GM21367 (cell line): ENCODE results near the gene GJB5.

Experiments
- ATAC-seq: cut with Tn5 transposase; IDR thresholded peaks from one replicate; pipeline ENCODE4 v1.9.1; 2021; ENCODE audit not compliant: unreplicated experiment

Gene GJB5

GRCh38 chr1:34792868-34793727, 38.3 kb downstream of the GJB5 start, which contains the start of gene GJA4:
Gene GJA4, plus strand, starts transcription at chr1:34792999. Its CDS starts 1,215 bp downstream, at chr1:34794214.
- ATAC-seq = no peak

- ATAC-seq = no peak
Measured at GRCh38 chr1:34794001-34794789, 39.3 kb downstream of the GJB5 start.

- no peak for ATAC-seq
Measured at GRCh38 chr1:34794790-34795180, 39.9 kb downstream of the GJB5 start.

- ATAC-seq = no peak
Measured at GRCh38 chr1:34795916-34796315, 41.1 kb downstream of the GJB5 start.

GRCh38 chr1:34796990-34797389, 42.1 kb downstream of the GJB5 start:
- no peak for ATAC-seq

- ATAC-seq = no peak
Measured at GRCh38 chr1:34800214-34800613, 45.4 kb downstream of the GJB5 start.

- no peak for ATAC-seq
Measured at GRCh38 chr1:34803770-34804169, 48.9 kb downstream of the GJB5 start.

- no peak for ATAC-seq
Measured at GRCh38 chr1:34806396-34806795, 51.5 kb downstream of the GJB5 start.
